ENCODE results near the gene KCTD17. TPM values are rescaled to one million over a fixed set of nuclear protein-coding genes. Genes with fewer than 3 reads are reported as not detected.

KCTD17 gene
- total RNA-seq, 1 donor from 2014 or later = 28.9 TPM

GRCh38 chr22:37064553-37064952 lies 13.0 kb downstream of the KCTD17 start:
- DNase-seq (no peak), ATAC-seq (ENCODE audit: low read depth) (no peak)
- Mint-ChIP-seq H3K27ac (no peak overlapping the region), H3K27me3 (peaks cover 12% of the 10 kb centered on the region), H3K4me3 (no peak overlapping the region), H3K9me3 (no peaks in the 10 kb centered on the region), H3K4me1 (no peaks in the 10 kb centered on the region), H3K36me3 (ENCODE audit: low read depth) (peaks cover 19% of the 10 kb centered on the region)
- no peak for TF ChIP-seq CTCF (IDR thresholded peaks at IDR 0.05)
- intact Hi-C loops (cut with micrococcal nuclease) = no loop called here
- CTCF ChIA-PET = no interaction called here
- POLR2A ChIA-PET = no interaction called here

DNA sequence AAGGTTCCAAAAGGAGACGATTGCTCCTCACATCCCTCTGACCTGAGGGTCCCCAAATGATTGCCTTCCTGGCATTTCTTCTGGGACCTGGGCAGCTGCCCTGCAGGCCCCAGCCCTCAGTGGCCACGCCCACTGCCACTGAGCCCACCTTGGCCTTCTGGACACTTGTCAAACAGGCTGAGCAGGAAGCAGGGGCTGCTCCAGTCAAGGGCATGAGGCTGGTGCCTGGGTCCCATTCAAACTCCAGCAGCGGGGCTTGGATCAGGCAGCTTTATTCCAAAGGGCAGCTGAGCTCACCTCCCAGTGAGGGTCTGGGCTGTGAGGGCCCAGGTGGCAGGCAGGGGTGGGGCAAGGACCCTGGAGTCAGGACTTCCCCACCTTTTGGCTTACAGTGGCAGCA lies 13.6 kb downstream of the KCTD17 start:
- no peak for DNase-seq
- H3K36me3 Mint-ChIP-seq (ENCODE audit: low read depth) = peaks cover 16% of the 10 kb centered on the region
- ChIA-PET POLR2A (no interaction called here), CTCF (no interaction called here)
- H3K9me3 Mint-ChIP-seq = no peaks in the 10 kb centered on the region
- no peak overlapping the region for H3K27ac Mint-ChIP-seq
- intact Hi-C loops (cut with micrococcal nuclease) = no loop called here
- ATAC-seq (ENCODE audit: low read depth) = no peak
- peaks cover 18% of the 10 kb centered on the region for H3K27me3 Mint-ChIP-seq
- no peaks in the 10 kb centered on the region for H3K4me1 Mint-ChIP-seq
- H3K4me3 Mint-ChIP-seq = no peak overlapping the region
- TF ChIP-seq CTCF (IDR thresholded peaks at IDR 0.05) = no peak

DNA sequence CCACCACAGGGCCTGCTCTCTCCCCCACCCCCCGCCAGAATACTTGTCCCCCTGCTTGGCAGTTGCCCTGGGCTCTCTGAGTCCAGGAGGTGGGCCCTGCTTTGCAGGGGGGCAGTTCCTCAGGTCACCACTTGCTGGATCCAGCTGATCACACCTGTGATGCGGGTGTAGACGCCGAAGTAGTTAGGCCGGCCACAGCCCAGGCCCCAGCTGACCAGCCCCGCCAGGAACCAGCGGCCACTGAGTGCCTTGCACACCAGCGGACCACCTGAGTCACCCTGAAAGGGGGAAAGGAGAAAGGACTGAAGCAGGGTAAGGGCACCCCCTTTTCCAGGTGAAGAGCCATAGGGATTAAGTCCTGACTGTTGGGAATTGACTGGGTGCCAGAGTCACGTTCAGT lies 14.4 kb downstream of the KCTD17 start:
- intact Hi-C loops (cut with micrococcal nuclease) = no loop called here
- no peak for DNase-seq
- Mint-ChIP-seq H3K4me1 (no peaks in the 10 kb centered on the region), H3K9me3 (no peaks in the 10 kb centered on the region), H3K27ac (no peak overlapping the region), H3K27me3 (peaks cover 21% of the 10 kb centered on the region), H3K36me3 (ENCODE audit: low read depth) (peaks cover 11% of the 10 kb centered on the region), H3K4me3 (no peak overlapping the region)
- TF ChIP-seq CTCF (IDR thresholded peaks at IDR 0.05) = no peak
- no peak for ATAC-seq (ENCODE audit: low read depth)
- ChIA-PET POLR2A (no interaction called here), CTCF (interaction anchor here (0.7 kb wide), 1 partner anchor 250 kb away, joined by 3 read pairs; no protein-coding TSS in a partner anchor)

DNA sequence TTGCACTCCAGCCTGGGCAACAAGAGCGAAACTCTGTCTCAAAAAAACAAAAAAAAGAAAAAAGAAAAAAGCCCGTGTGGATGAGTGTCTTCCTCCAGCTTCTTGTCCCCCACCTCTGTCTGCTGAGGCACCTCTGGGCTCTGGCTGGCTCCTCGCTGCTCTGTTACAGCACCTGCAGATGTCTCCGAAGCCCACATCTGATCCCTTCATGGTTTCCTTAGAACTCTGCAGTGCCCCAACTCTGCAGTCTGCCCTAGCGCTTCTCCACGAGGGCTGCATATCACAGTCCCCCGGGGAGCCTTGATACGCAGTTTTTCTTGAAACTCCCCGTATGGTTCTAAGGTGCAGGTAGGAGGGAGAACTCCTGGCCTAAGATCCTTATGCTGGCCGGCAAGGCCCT lies 15.9 kb downstream of the KCTD17 start:
- ChIA-PET CTCF (interaction anchor here (0.6 kb wide), 1 partner anchor 195 kb away, joined by 3 read pairs; no protein-coding TSS in a partner anchor), POLR2A (no interaction called here)
- Mint-ChIP-seq H3K9me3 (no peaks in the 10 kb centered on the region), H3K36me3 (ENCODE audit: low read depth) (peaks cover 5% of the 10 kb centered on the region), H3K4me3 (no peak overlapping the region), H3K27ac (no peak overlapping the region), H3K27me3 (peaks cover 21% of the 10 kb centered on the region), H3K4me1 (no peaks in the 10 kb centered on the region)
- ATAC-seq (ENCODE audit: low read depth) (no peak), DNase-seq (no peak)
- intact Hi-C loops (cut with micrococcal nuclease) = no loop called here
- TF ChIP-seq CTCF (IDR thresholded peaks at IDR 0.05) = no peak

- no peak overlapping the region for H3K4me3 Mint-ChIP-seq
- intact Hi-C loops (cut with micrococcal nuclease) = no loop called here
- TF ChIP-seq CTCF (IDR thresholded peaks at IDR 0.05) = no peak
- ATAC-seq (ENCODE audit: low read depth) = no peak
- no peaks in the 10 kb centered on the region for H3K4me1 Mint-ChIP-seq
- H3K36me3 Mint-ChIP-seq (ENCODE audit: low read depth) = peaks cover 5% of the 10 kb centered on the region
- H3K27me3 Mint-ChIP-seq = peaks cover 21% of the 10 kb centered on the region
- DNase-seq = no peak
- no peak overlapping the region for H3K27ac Mint-ChIP-seq
- ChIA-PET POLR2A (interaction anchor here (0.6 to 0.9 kb wide), 2 partner anchors 11 to 976 kb away, joined by 3 to 4 read pairs; no protein-coding TSS in a partner anchor), CTCF (no interaction called here)
- H3K9me3 Mint-ChIP-seq = no peaks in the 10 kb centered on the region
Measured at GRCh38 chr22:37068859-37069258, 17.3 kb downstream of the KCTD17 start.

Data from activated B cell treated with CpG ODN at 0.5 μM for 24 hours (primary cell).